ENCODE data around the gene CEMIP. TPM values are rescaled to one million over a fixed set of nuclear protein-coding genes. Genes with fewer than 3 reads are reported as not detected.

Gene CEMIP
- total RNA-seq, 2 donors from 2014 or later: 2.2 TPM; not detected in 1

- no peak overlapping the region for H3K9ac ChIP-seq (ENCODE audit: extremely low read depth, low read length, poor library complexity, severe bottlenecking)
- no peaks in the 10 kb centered on the region for H3K9me3 Mint-ChIP-seq
- no peaks in the 10 kb centered on the region for H3K4me1 Mint-ChIP-seq
- 71 to 95% methylated on average over 3 to 5 of the region's 5 CpGs for WGBS, 2 experiments (ENCODE audit: insufficient coverage in 1 of 2, insufficient read length in 1 of 2)
- no peaks in the 10 kb centered on the region for H3K27me3 Mint-ChIP-seq (ENCODE audit: insufficient read depth)
- H3K27ac Mint-ChIP-seq: no peak overlapping the region
- no peaks in the 10 kb centered on the region for H3K36me3 ChIP-seq (ENCODE audit: control insufficient read depth, insufficient read depth, low read length)
- H3K4me1 ChIP-seq (ENCODE audit: control insufficient read depth, insufficient read depth, low read length): no peaks in the 10 kb centered on the region
- H3K27me3 ChIP-seq (ENCODE audit: control insufficient read depth, insufficient read depth, low read length, poor library complexity, severe bottlenecking): peaks cover 8% of the 10 kb centered on the region
- H3K36me3 Mint-ChIP-seq (ENCODE audit: low read depth): no peaks in the 10 kb centered on the region
- DNase-seq: no peak
- no peak for TF ChIP-seq CTCF (conservative IDR thresholded peaks at IDR 0.05)
- H3K27ac ChIP-seq (ENCODE audit: low read depth, low read length): no peak overlapping the region
- no peak overlapping the region for H3K4me3 Mint-ChIP-seq
- no peak overlapping the region for H3K4me3 ChIP-seq (ENCODE audit: low read length)
- no peaks in the 10 kb centered on the region for H3K9me3 ChIP-seq (ENCODE audit: control insufficient read depth, low read length)
Measured at GRCh38 chr15:80796407-80796806, 17.2 kb downstream of the CEMIP start.

- Mint-ChIP-seq H3K4me3 (no peak overlapping the region), H3K9me3 (no peaks in the 10 kb centered on the region), H3K27me3 (ENCODE audit: insufficient read depth) (peaks cover 2% of the 10 kb centered on the region), H3K4me1 (no peaks in the 10 kb centered on the region), H3K36me3 (ENCODE audit: low read depth) (no peaks in the 10 kb centered on the region), H3K27ac (no peak overlapping the region)
- no peaks in the 10 kb centered on the region for H3K9me3 ChIP-seq (ENCODE audit: control insufficient read depth, low read length)
- H3K4me1 ChIP-seq (ENCODE audit: control insufficient read depth, insufficient read depth, low read length): no peaks in the 10 kb centered on the region
- WGBS, 2 experiments (ENCODE audit: insufficient coverage in 1 of 2, insufficient read length in 1 of 2): 88 to 93% methylated on average over 3 of the region's 3 CpGs
- DNase-seq: no peak
- TF ChIP-seq CTCF (conservative IDR thresholded peaks at IDR 0.05): no peak
- H3K27ac ChIP-seq (ENCODE audit: low read depth, low read length): no peak overlapping the region
- no peaks in the 10 kb centered on the region for H3K36me3 ChIP-seq (ENCODE audit: control insufficient read depth, insufficient read depth, low read length)
- peaks cover 8% of the 10 kb centered on the region for H3K27me3 ChIP-seq (ENCODE audit: control insufficient read depth, insufficient read depth, low read length, poor library complexity, severe bottlenecking)
- no peak overlapping the region for H3K4me3 ChIP-seq (ENCODE audit: low read length)
- H3K9ac ChIP-seq (ENCODE audit: extremely low read depth, low read length, poor library complexity, severe bottlenecking): no peak overlapping the region
Measured at GRCh38 chr15:80798911-80799310, 19.7 kb downstream of the CEMIP start.

- Histone ChIP-seq H3K4me1 (ENCODE audit: control insufficient read depth, insufficient read depth, low read length) (no peaks in the 10 kb centered on the region), H3K36me3 (ENCODE audit: control insufficient read depth, insufficient read depth, low read length) (no peaks in the 10 kb centered on the region), H3K9me3 (ENCODE audit: control insufficient read depth, low read length) (no peaks in the 10 kb centered on the region), H3K27ac (ENCODE audit: low read depth, low read length) (no peak overlapping the region), H3K9ac (ENCODE audit: extremely low read depth, low read length, poor library complexity, severe bottlenecking) (no peak overlapping the region), H3K27me3 (ENCODE audit: control insufficient read depth, insufficient read depth, low read length, poor library complexity, severe bottlenecking) (peaks cover 8% of the 10 kb centered on the region), H3K4me3 (ENCODE audit: low read length) (no peak overlapping the region)
- Mint-ChIP-seq H3K27ac (no peak overlapping the region), H3K4me3 (no peak overlapping the region), H3K9me3 (no peaks in the 10 kb centered on the region), H3K36me3 (ENCODE audit: low read depth) (no peaks in the 10 kb centered on the region), H3K4me1 (peaks cover 8% of the 10 kb centered on the region), H3K27me3 (ENCODE audit: insufficient read depth) (peaks cover 8% of the 10 kb centered on the region)
- no peak for DNase-seq
- no peak for TF ChIP-seq CTCF (conservative IDR thresholded peaks at IDR 0.05)
- 48 to 80% methylated on average over 2 to 5 of the region's 5 CpGs for WGBS, 2 experiments (ENCODE audit: insufficient coverage in 1 of 2, insufficient read length in 1 of 2)
Measured at GRCh38 chr15:80800067-80800466, 20.9 kb downstream of the CEMIP start.
